EL (cell line): Measurements from ENCODE around the gene MITF.
"Not testable (repeated sequence)": the region's sequence is repeated elsewhere in the genome, so short reads cannot be mapped to it uniquely, and the experiment has no call there.

Experiments used
- DNase-seq: peaks from one replicate; pipeline ENCODE4 v3.0.0-alpha.2; 2016

Gene MITF

GRCh38 chr3:69879051-69879450 lies 139.8 kb downstream of the MITF start:
- no peak for DNase-seq

GRCh38 chr3:69880069-69880640 lies 140.9 kb downstream of the MITF start:
- no peak for DNase-seq

- no peak for DNase-seq
These were observed 141.8 kb downstream of the MITF start for GRCh38 chr3:69881051-69881450.

GRCh38 chr3:69881756-69882428 lies 142.6 kb downstream of the MITF start:
- no peak for DNase-seq

- DNase-seq, result no peak
These were observed 143.3 kb downstream of the MITF start for GRCh38 chr3:69882560-69882959.

GRCh38 chr3:69888040-69888942 lies 149.0 kb downstream of the MITF start:
- peak; percentile 13 for DNase-seq

- no peak for DNase-seq
These were observed 149.7 kb downstream of the MITF start for GRCh38 chr3:69888943-69889315.

GRCh38 chr3:69890084-69890483 lies 150.8 kb downstream of the MITF start:
- peak; percentile 74 for DNase-seq

- peak; percentile 59 for DNase-seq
These were observed 151.4 kb downstream of the MITF start for GRCh38 chr3:69890691-69891090.

GRCh38 chr3:69892706-69893105 lies 153.4 kb downstream of the MITF start:
- no peak for DNase-seq

GRCh38 chr3:69893274-69893673 lies 154.0 kb downstream of the MITF start:
- no peak for DNase-seq

- no peak for DNase-seq
These were observed 156.8 kb downstream of the MITF start for GRCh38 chr3:69896095-69896494.

- DNase-seq, result no peak
These were observed 161.1 kb downstream of the MITF start for GRCh38 chr3:69900331-69900730.

GRCh38 chr3:69901802-69902201 lies 162.5 kb downstream of the MITF start:
- DNase-seq, result peak; percentile 4

GRCh38 chr3:69902386-69902785 lies 163.1 kb downstream of the MITF start:
- no peak for DNase-seq

- DNase-seq, result no peak
These were observed 167.2 kb downstream of the MITF start for GRCh38 chr3:69906351-69906966.

- DNase-seq, result no peak
These were observed 168.3 kb downstream of the MITF start for GRCh38 chr3:69907554-69907953.

- not testable (repeated sequence) for DNase-seq
These were observed 170.6 kb downstream of the MITF start for GRCh38 chr3:69909859-69910258.

GRCh38 chr3:69913422-69913821 lies 174.2 kb downstream of the MITF start:
- no peak for DNase-seq

- peak; percentile 13 for DNase-seq
These were observed 175.1 kb downstream of the MITF start for GRCh38 chr3:69914395-69914794.

- DNase-seq, result no peak
These were observed 176.5 kb downstream of the MITF start for GRCh38 chr3:69915726-69916125.

- not testable (repeated sequence) for DNase-seq
These were observed 180.7 kb downstream of the MITF start for GRCh38 chr3:69920009-69920408.

GRCh38 chr3:69921651-69922050 lies 182.4 kb downstream of the MITF start:
- no peak for DNase-seq
